Fibroblast of skin of right biceps (primary cell): ENCODE results near the gene DAB1.

Experiments used
- DNase-seq: peaks from one replicate; pipeline ENCODE4 v3.0.0-alpha.2; 2013

The DAB1 gene

DNA sequence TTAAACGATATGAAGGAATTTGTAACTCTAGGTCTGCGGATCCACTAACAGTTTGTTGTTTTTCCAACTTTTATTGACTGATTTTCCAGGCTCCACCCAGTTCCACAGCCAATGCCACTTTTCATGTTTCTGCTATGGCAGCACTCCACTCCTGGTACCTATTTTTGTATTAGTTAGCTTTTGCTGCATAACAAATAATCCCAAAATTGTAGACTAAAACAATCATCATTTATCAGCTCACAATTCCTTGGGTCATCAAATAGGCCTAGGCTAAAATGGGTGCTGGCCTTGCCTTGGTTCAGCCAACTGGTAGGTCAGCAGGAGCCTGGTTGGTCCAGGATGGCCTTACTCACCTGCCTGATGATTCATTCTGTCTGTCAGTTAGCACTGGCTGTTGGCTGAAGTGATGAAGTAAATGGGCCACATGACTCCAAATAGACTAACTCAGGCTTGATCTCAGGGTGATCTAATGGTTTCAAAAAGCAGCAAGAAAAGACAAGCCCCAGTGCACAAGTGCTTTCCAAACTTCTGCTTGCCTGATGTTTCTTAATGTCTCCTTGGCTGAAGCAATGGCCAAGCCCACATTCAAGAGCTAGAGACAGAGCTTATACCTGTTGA is 454.9 kb downstream of the DAB1 start:
- no peak for DNase-seq

DNA sequence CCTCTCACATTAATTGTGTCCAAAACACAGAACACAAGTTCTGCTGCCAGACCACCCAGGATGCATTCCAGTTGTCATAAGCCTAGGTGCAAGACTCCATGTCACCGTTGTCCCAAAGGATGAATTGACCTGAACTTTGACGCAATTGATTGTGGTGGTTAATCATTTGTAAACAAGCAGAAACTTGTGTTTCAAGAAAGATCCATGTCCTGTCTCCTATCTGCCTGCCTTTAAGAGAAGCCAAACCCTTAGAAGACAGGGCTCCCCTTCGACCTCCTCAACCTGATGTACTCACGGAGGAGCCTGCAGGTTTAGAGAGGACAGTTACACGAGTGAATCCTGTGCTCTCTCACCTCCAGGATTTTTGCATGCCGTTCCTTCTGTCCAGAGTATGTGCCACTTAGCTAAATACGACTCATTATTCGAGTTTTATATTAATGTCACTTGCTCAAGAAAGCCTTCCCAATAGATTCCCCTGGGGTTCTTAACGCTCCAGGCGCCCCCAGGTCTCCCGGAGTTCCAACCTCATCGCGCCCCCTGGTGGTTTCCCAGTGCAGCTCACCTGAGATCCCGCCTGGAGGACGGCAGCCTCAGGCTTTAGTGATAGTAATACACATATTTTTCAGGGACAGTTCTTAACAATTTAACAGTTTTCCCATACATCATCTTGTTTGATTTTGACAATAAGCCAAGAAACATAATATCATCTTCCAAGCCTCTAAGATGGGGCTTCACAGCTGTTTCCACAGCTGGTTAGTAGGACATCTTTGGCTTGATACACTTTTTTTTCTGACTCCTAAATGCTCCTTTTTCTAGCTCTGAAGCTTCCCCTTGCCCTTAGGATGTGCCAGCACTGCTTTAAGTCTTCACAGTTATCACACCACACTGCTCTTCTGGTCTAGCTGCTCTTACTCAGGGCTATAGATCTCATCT is 455.7 kb downstream of the DAB1 start:
- peak; percentile 41 for DNase-seq

DNA sequence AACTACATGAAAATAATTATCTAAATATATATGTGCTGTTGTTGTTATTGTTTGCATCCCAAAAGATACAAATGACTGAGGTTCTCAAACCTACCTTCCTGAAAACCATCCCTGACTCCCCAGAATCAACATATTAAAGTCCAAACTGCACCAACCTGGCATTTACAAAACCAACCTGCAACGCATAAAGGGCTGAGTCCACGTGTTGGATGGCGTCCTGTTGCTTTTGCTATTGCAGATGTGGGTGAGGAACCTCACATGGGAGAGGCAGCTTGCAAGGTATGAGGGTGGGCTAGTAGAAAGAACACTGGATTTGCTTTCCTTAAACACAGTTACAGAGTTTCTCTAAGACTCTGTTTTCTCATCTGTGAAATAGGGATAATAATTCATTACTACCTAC is 456.5 kb downstream of the DAB1 start:
- DNase-seq, result no peak

DNA sequence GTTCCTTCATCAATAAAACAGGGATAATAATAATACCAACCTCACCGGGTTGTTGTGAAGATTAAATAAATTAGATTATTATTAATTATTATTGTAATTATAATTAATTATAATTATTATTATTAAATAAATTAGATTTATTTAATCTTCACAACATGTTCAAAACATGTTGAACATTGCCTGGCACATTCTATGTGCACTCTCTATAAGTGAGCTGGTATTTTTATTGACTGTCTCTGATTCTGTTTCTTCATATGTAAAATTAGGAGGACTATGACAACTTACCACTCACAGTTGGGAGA is 457.2 kb downstream of the DAB1 start:
- no peak for DNase-seq

DNA sequence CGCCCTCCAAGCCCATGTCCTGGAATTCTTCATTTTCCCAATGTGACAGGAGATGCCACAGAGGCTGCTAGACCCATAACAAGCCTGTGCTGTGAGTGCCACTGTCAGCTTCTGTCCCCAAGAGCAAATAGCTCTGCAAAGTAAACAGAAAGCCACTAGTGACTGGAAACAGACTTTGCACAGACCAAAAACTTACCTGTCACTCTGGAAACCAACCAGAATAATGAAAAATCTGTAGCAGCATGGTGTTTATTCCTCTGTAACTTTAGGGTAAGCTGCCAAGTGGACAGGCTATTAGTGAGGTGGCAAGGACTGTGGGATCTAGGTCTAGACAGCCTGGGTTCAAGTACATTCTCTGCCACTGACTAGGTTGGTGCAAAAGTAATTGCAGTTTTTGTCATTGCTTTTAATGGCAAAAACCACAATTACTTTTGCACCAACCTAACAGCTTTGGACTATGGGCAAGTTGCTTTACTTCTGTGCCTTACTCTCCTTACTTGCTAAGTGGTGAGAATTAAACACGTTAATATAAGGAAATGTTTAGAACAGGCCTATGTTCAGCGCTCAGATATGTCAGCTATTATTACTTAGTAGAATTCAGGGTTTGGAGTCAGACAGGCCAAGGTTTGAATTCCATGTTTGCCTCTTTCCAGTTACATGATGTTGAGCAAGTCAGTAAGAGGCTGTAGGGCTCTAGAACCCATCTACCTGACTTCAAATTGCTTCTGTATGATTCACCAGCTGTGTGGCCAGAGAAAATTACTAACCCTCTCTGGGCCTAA is 457.8 kb downstream of the DAB1 start, which contains the start of gene C8B:
Gene C8B, minus strand, starts transcription at position 100 of the 782 bp plus-strand sequence. Its CDS starts 67 bp downstream, at position 33.
- no peak for DNase-seq

DNA sequence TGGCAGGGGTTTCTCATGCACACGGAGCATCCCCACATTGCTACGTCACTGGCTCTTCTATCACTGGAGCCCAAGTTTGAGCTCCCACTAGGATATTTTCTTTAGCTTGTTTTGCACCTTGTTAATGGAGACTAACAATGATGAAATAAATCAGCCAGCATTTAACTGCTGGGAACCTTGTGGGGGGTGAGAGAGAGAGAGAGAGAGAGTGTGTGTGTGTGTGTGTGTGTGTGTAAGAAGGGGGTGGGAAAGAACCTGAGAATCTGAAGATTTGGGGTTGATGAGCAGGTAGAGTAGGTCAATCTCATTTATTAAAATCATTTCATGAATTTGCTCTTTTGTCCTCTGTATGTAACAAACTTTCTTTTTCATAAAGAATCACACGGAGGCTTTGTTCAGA is 458.7 kb downstream of the DAB1 start:
- no peak for DNase-seq

DNA sequence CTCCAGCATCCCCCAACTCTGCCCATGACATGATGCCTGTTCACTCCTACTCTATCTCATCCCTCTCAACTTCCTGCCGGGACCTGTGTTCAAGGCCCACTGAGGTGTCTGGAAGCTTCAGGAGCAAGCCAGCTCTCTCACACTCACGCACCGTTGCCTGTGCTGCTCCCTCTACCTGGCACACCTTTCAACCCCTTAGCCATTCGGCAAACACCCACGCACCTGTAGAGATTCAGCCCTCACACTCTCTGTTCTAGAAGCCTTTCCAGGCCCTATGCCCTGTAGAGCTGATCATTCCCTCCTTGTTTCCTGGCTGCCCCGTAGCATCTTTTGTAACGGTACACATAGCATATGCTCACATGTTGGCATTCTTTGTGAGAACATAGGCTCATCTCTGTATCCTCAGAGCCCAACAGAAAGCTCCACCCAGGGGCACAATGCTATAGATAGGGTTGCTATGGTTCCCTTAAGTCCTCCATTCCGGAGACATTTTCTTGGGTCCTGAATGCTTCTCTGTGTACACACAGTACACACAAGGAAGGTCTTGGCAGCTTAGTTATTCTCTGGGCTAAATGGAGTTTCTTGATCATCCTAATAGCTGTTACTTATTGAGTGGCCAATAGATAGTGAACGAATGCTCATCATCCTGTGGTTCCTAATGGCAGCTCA is 459.4 kb downstream of the DAB1 start:
- DNase-seq, result no peak

DNA sequence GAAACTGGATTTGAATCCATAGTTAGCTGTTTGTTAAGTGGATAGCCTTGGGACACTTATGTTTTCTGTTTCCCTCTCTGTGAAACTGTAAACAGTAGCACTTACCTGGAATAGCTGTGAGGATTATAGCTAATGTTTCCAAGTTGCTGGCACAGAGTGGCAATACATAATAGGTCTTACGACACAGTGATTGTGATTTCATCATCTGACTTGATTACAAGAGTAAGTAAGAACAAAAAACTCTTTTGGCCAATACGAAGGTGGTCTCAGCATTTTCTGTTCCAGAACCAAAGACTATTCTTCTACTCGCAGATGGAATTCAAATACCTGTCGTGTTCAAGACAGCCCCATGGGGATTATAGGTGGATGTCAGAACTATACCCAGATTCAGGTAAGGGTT is 460.2 kb downstream of the DAB1 start:
- no peak for DNase-seq

DNA sequence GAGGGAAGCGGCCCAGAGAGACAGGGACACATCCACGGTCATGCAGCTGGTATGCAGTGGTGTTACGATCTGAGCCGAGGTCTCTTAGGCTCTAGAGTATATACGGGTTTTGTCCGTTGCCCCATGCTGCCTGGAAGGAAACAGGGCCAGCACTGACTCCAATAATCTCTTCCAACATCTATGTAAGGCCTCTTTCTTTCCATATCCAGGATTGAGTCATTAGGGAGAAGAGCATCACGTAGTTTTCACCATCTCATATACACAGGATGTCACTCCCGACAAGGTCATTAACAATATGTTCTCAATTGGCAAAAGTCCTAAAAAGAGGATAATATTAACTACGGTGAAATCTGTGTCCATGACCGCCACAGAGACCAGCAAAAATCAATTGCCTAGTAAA is 462.4 kb downstream of the DAB1 start:
- no peak for DNase-seq

DNA sequence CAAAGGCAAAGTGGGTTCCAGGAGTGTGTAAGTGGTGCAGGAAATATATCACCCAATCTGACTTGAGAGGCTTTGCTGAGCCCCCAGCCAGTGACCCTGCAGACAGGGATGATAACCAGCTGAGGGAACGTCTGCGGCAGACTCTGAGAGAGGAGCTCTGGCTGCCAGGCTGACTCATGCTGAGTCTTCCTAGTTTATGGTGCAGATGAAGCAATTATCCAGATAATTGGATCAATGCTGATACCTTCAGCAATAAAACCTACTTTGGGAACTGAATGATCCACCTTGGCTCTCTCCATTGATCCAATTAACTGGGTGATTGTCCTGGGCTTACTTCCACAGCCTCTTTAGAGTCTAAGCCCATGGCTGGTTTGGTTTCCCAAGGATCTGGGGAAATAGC is 465.3 kb downstream of the DAB1 start:
- DNase-seq, result peak; percentile 82

DNA sequence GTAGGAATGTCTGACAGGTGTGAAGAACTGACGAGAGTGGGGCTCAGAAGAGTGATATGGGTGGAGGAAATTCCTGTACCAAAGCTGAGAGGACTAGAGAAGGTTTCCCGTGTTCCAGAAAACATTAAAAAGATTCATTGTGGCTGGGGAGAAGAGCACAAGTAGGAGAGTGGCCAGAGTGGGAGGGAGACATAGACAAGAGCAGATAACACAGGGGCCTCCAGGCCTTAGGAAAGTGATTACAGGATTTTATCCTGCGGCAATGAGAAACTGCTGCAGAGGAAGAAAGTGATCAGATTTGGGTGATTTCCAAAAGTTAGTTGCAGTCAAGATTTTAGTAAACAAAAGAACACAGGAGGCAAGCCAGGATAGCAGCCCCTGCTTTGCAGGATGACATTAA is 465.9 kb downstream of the DAB1 start:
- DNase-seq, result no peak

DNA sequence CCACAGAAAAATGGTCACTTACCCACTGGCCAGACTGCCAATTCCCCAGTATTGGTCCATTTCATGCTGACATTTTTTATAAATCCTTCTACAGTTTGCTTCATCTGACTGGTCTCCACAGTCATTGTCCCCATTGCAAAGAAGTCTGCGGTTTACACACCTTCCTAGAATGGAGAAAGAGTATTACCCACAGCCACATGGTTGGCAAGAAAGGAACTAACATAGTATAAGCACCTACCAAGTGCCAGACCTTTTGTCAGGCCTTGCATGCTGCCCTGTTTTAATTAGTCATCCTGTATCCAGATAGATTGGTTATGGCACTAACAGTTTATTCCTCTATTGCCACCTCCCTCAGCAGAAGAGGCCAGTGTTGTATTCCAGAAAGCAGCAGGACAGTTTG is 469.2 kb downstream of the DAB1 start:
- no peak for DNase-seq

DNA sequence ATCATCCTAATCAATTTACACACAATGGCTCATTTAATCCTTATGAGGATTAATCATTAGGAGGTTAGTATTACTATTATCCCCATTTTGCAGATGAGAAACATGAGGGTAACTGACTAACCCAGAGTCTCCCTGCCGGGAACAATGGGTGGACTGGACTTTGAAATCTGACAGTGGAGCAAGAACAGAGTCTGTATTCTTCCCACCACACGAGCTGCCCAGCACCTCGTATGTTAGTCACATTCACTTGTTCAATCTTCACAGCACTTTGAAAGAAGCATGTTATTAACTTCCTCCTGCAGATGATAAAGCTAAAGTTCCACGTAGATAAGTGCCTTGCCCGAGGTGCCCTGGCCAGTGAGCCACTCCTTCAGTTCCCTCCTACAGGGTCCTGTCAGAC is 470.5 kb downstream of the DAB1 start:
- DNase-seq, result no peak

DNA sequence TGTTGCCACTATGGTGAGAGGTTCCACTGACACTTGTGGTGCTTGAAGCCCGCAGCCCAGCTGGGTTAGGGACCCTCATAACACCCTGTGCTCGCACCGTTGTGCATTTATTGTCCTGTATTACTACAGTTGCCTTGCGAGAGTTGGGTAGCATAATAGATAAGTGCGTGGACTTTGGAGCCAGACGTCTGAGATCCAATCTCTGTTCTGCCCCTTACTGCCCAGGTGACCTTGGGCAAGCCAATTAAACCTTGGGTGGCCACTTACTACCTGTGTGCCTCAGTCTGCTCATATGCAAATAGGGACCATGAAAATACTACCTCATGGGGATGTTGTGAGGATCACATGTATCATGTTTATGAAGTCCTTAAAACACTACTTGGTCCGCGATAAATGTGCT is 471.4 kb downstream of the DAB1 start:
- DNase-seq, result no peak

DNA sequence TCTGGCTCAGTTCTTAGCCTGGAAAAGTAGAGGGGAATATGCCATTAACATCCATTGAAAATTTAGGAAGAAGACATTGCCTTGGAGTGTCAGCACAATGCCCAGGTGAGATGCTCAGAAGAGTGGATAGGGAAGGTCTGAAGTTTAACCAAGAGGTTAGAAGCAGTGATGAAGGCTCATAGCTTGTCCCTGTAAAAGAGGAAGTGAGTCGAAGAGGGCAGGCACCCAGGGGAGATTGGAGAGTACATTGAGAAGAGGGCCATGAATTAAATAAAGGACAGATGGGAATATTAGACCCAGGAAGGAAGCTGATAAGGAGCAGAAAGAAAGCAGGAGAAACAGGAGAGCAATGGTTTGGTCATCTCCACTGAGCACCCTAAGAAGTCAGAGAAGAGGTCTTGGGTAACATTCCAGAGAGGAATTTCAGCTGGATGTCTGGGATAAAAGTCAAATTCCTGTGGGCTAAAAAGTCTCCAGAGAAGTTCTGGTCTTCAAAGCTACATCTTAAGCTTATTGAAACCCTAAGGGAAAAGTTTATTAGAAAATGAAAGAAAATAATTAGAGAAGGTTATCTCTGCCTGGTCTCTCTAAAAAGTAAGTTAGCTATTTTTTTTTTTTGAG is 475.3 kb downstream of the DAB1 start:
- DNase-seq, result peak; percentile 74
